ENCODE data around the gene AUTS2. TPM values are rescaled to one million over a fixed set of nuclear protein-coding genes. Genes with fewer than 3 reads are reported as not detected.

The AUTS2 gene
- total RNA-seq, 1 donor from 2014 or later, result 53.0 TPM

DNA sequence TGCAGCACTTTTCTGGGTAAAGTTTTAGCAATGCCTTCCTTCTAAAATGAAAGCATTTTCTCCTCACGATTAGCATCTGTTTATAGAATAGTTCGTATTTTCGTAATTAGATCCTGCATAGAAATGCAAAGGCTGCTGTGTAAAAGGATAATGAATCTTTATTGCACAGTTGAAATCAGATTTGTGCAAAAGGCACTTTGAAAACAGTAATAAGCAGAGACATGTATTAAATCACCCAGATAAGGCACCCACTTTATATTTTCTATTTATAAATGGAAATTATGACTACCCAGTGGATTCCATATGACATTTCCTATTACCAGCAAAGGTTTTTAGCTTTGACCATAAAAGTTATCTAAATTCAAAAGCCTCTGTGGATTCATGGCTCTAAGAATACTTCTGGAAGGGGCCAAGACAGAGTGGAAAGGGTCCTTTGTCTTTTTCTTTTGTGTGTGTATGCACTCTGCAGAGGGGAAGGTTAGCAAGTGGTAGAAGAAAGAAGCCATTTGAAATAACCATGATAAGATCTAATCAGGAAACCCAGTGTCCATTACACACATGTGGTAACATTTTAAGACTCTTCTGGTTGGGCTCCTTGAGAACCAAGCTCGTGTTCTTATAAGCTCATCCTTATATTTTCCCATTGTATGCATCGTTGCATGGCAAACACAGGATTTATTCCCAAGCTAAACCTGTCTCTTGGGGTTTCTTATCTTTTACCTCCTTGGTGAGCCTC lies 612.1 kb downstream of the AUTS2 start:
- no peak for TF ChIP-seq CTCF (IDR thresholded peaks at IDR 0.05)
- no peak for TF ChIP-seq POLR2A (IDR thresholded peaks at IDR 0.05)
- no peak for TF ChIP-seq POLR2AphosphoS5 (IDR thresholded peaks at IDR 0.05; ENCODE audit: insufficient read depth in 1 of 2, low read depth in 1 of 2)
- no peak overlapping the region for H3K4me3 ChIP-seq
- H3K4me1 ChIP-seq, result no peaks in the 10 kb centered on the region
- no peaks in the 10 kb centered on the region for H3K27me3 ChIP-seq
- DNase-seq (ENCODE audit: extremely low spot score in 2 of 2), result no peak
- H3K27ac ChIP-seq, result no peak overlapping the region
- H3K36me3 ChIP-seq, result no peaks in the 10 kb centered on the region
- no peaks in the 10 kb centered on the region for H3K9me3 ChIP-seq
- intact Hi-C loops (cut with DNase I), result no loop called here

GRCh38 chr7:70210936-70211310 lies 612.6 kb downstream of the AUTS2 start:
- TF ChIP-seq CTCF (IDR thresholded peaks at IDR 0.05), result no peak
- no peak for TF ChIP-seq POLR2AphosphoS5 (IDR thresholded peaks at IDR 0.05; ENCODE audit: insufficient read depth in 1 of 2, low read depth in 1 of 2)
- no peak for TF ChIP-seq POLR2A (IDR thresholded peaks at IDR 0.05)
- Histone ChIP-seq H3K9me3 (no peaks in the 10 kb centered on the region), H3K4me1 (no peaks in the 10 kb centered on the region), H3K27ac (no peak overlapping the region), H3K4me3 (no peak overlapping the region), H3K36me3 (no peaks in the 10 kb centered on the region), H3K27me3 (no peaks in the 10 kb centered on the region)
- no peak for DNase-seq (ENCODE audit: extremely low spot score in 2 of 2)
- intact Hi-C loops (cut with DNase I), result no loop called here

- Histone ChIP-seq H3K36me3 (no peaks in the 10 kb centered on the region), H3K4me3 (no peak overlapping the region), H3K27me3 (no peaks in the 10 kb centered on the region), H3K9me3 (no peaks in the 10 kb centered on the region), H3K4me1 (no peaks in the 10 kb centered on the region), H3K27ac (no peak overlapping the region)
- TF ChIP-seq CTCF (IDR thresholded peaks at IDR 0.05), result no peak
- TF ChIP-seq POLR2AphosphoS5 (IDR thresholded peaks at IDR 0.05; ENCODE audit: insufficient read depth in 1 of 2, low read depth in 1 of 2), result no peak
- TF ChIP-seq POLR2A (IDR thresholded peaks at IDR 0.05), result no peak
- DNase-seq (ENCODE audit: extremely low spot score in 2 of 2), result no peak
- intact Hi-C loops (cut with DNase I), result no loop called here
Measured at GRCh38 chr7:70212281-70212680, 614.0 kb downstream of the AUTS2 start.

- intact Hi-C loops (cut with DNase I), result no loop called here
- Histone ChIP-seq H3K9me3 (no peaks in the 10 kb centered on the region), H3K27ac (no peak overlapping the region), H3K27me3 (no peaks in the 10 kb centered on the region), H3K4me1 (no peaks in the 10 kb centered on the region), H3K4me3 (no peak overlapping the region), H3K36me3 (no peaks in the 10 kb centered on the region)
- DNase-seq (ENCODE audit: extremely low spot score in 2 of 2), result no peak
- no peak for TF ChIP-seq POLR2A (IDR thresholded peaks at IDR 0.05)
- no peak for TF ChIP-seq CTCF (IDR thresholded peaks at IDR 0.05)
- TF ChIP-seq POLR2AphosphoS5 (IDR thresholded peaks at IDR 0.05; ENCODE audit: insufficient read depth in 1 of 2, low read depth in 1 of 2), result no peak
Measured at GRCh38 chr7:70214071-70214470, 615.8 kb downstream of the AUTS2 start.

GRCh38 chr7:70215491-70215890 lies 617.2 kb downstream of the AUTS2 start:
- DNase-seq (ENCODE audit: extremely low spot score in 2 of 2), result no peak
- H3K9me3 ChIP-seq, result no peaks in the 10 kb centered on the region
- no peaks in the 10 kb centered on the region for H3K4me1 ChIP-seq
- intact Hi-C loops (cut with DNase I), result no loop called here
- H3K27me3 ChIP-seq, result no peaks in the 10 kb centered on the region
- no peaks in the 10 kb centered on the region for H3K36me3 ChIP-seq
- no peak for TF ChIP-seq CTCF (IDR thresholded peaks at IDR 0.05)
- TF ChIP-seq POLR2A (IDR thresholded peaks at IDR 0.05), result no peak
- TF ChIP-seq POLR2AphosphoS5 (IDR thresholded peaks at IDR 0.05; ENCODE audit: insufficient read depth in 1 of 2, low read depth in 1 of 2), result no peak
- no peak overlapping the region for H3K4me3 ChIP-seq
- H3K27ac ChIP-seq, result no peak overlapping the region

All from vagina (tissue), 2 donors.